ENCODE results near the gene NFASC. TPM values are rescaled to one million over a fixed set of nuclear protein-coding genes. Genes with fewer than 3 reads are reported as not detected.
A peak's percentile ranks its signal among the peaks of the same experiment; 100 is the strongest.

Gene NFASC
- total and polyA plus RNA-seq, 4 donors, result 51.4 to 173 (median 113) TPM

DNA sequence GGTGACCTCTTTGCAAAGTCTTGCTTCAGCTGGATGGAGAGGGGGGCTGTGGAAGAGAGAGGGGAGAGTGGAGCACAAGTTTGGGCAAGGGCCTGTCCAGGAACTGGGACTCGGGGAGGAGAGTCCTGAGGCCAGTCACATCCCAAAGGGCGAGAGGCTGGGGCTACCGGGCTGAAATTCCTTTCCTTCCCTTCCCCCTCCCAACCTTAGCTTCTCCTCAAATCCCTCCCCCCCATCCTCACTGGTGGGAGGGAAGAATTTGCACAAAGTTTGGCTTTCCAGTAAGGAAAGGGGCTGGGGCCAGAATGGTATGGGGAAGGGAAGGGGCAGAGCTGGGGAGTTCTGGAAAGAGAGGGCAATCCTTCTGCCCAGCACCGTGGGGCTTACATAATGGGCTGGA lies 173.2 kb downstream of the NFASC start:
- peak overlapping the region; percentile 36 for H3K4me3 ChIP-seq (ENCODE audit: low read depth, low read length)
- H3K36me3 ChIP-seq (ENCODE audit: control insufficient read depth, insufficient read depth, low read length), result no peaks in the 10 kb centered on the region
- peaks cover 62% of the 10 kb centered on the region for H3K4me1 ChIP-seq (ENCODE audit: control insufficient read depth, insufficient read depth, low read length)
- H3K27me3 ChIP-seq (ENCODE audit: control insufficient read depth, insufficient read depth, low read length), result peaks cover 10% of the 10 kb centered on the region
- DNase-seq (ENCODE audit: low read depth in 4 of 6, low spot score in 6 of 6), result no peak
- 20% methylated on average over 1 of the region's 4 CpGs for WGBS (ENCODE audit: insufficient coverage)
- no peak overlapping the region for H3K27ac ChIP-seq (ENCODE audit: low read depth, low read length)
- H3K9me3 ChIP-seq (ENCODE audit: control insufficient read depth, insufficient read depth, low read length), result no peaks in the 10 kb centered on the region

DNA sequence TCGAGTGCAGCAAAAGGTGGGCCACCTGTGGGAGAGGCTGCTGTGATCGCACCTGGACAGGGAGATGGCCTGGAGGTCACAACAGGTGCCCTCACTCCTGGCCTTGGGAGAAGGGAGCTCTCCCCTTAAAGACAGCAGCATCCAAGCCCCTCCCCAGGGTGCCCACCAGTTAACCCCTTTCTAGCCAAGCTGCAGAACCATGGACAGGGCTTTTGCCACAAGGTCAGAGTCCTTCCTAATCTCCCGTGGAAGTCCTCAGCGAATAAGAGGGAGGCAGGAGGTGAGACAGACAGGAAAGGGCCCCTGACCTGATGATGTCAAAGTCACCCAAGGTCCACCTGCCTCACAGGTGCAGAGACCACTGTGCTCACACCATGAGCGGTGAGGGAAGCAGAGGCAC lies 174.1 kb downstream of the NFASC start:
- WGBS (ENCODE audit: insufficient coverage), result 26% methylated on average over 5 of the region's 5 CpGs
- Histone ChIP-seq H3K9me3 (ENCODE audit: control insufficient read depth, insufficient read depth, low read length) (no peaks in the 10 kb centered on the region), H3K27me3 (ENCODE audit: control insufficient read depth, insufficient read depth, low read length) (peaks cover 10% of the 10 kb centered on the region), H3K27ac (ENCODE audit: low read depth, low read length) (no peak overlapping the region), H3K36me3 (ENCODE audit: control insufficient read depth, insufficient read depth, low read length) (no peaks in the 10 kb centered on the region), H3K4me1 (ENCODE audit: control insufficient read depth, insufficient read depth, low read length) (peaks cover 71% of the 10 kb centered on the region), H3K4me3 (ENCODE audit: low read depth, low read length) (no peak overlapping the region)
- no peak for DNase-seq (ENCODE audit: low read depth in 4 of 6, low spot score in 6 of 6)

DNA sequence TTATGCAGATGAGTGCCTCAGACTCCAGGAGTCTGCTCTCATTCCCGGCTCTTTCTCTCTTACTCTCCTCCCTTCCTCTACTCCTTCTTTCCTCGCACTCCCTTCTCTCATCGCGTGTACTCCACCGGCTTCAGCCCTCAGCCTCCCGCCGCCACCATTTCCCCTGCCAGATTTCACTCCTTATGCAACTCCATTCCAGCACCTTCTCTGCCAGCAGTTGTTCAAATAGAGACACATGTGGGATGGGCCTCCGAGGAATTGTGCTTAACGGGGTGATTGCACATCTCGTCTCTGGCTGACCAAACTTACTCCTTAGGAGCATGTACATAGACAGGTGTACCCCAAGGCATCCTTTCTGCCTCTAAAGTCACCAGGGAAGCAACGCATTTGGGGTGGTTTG lies 174.5 kb downstream of the NFASC start:
- no peak overlapping the region for H3K27ac ChIP-seq (ENCODE audit: low read depth, low read length)

DNA sequence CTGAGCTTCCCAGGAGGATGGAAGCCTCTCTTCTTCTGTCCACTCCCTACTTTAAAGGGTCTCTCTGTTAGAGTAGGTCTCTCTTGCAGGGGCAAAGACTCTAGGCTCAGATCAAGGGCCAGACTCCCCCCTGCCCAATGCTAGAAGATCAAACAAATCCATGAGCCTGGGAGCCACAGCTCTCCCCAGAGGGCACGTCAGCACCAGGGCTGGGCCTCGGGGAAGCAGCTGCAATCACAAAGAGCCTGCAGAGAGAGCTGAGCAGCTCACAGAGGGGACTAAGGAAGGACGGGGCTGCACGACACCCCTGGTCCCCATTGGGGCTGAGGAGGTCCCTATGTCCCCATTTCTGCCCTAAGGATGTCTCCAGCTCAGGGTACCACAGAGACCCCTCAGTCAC lies 176.2 kb downstream of the NFASC start:
- DNase-seq (ENCODE audit: low read depth in 4 of 6, low spot score in 6 of 6), result no peak
- Histone ChIP-seq H3K4me1 (ENCODE audit: control insufficient read depth, insufficient read depth, low read length) (peaks cover 72% of the 10 kb centered on the region), H3K4me3 (ENCODE audit: low read depth, low read length) (no peak overlapping the region), H3K27ac (ENCODE audit: low read depth, low read length) (peak overlapping the region; percentile 49), H3K27me3 (ENCODE audit: control insufficient read depth, insufficient read depth, low read length) (peaks cover 10% of the 10 kb centered on the region), H3K9me3 (ENCODE audit: control insufficient read depth, insufficient read depth, low read length) (no peaks in the 10 kb centered on the region), H3K36me3 (ENCODE audit: control insufficient read depth, insufficient read depth, low read length) (no peaks in the 10 kb centered on the region)
- WGBS (ENCODE audit: insufficient coverage), result 6% methylated on average over 4 of the region's 4 CpGs

More for the DNA sequence above, 174.5 kb downstream of the NFASC start:
- peaks cover 72% of the 10 kb centered on the region for H3K4me1 ChIP-seq (ENCODE audit: control insufficient read depth, insufficient read depth, low read length)
- H3K4me3 ChIP-seq (ENCODE audit: low read depth, low read length), result no peak overlapping the region
- DNase-seq (ENCODE audit: low read depth in 4 of 6, low spot score in 6 of 6), result peak in 1 of 6 donors; percentile 41
- H3K27me3 ChIP-seq (ENCODE audit: control insufficient read depth, insufficient read depth, low read length), result peaks cover 10% of the 10 kb centered on the region
- 29% methylated on average over 10 of the region's 11 CpGs for WGBS (ENCODE audit: insufficient coverage)
- H3K36me3 ChIP-seq (ENCODE audit: control insufficient read depth, insufficient read depth, low read length), result no peaks in the 10 kb centered on the region
- H3K9me3 ChIP-seq (ENCODE audit: control insufficient read depth, insufficient read depth, low read length), result no peaks in the 10 kb centered on the region

DNA sequence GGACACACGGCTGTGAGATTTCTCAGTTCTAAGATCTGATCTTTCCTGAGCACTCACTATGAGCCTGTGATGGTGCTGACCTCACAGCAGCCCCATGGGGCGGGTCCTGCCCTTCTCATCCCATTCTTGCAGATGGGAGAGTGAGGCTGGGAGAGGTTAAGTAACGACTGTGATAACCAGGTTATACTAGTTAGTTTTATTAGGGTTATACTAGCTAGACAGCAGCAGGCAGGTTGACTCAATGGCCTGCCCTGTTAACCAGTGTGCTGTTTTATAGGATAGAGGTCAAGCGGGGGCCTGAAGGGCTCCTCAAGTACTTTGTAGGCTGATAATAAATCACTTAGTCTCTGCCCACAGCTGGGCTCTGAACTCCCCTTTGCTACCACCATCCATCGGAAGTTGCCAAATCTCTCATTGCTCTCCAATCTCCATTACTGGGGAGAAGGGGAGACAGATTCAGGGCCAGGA lies 177.1 kb downstream of the NFASC start:
- WGBS (ENCODE audit: insufficient coverage), result 54% methylated on average over 3 of the region's 5 CpGs
- H3K27ac ChIP-seq (ENCODE audit: low read depth, low read length), result no peak overlapping the region
- H3K36me3 ChIP-seq (ENCODE audit: control insufficient read depth, insufficient read depth, low read length), result peaks cover 3% of the 10 kb centered on the region
- H3K4me1 ChIP-seq (ENCODE audit: control insufficient read depth, insufficient read depth, low read length), result peaks cover 72% of the 10 kb centered on the region
- no peaks in the 10 kb centered on the region for H3K9me3 ChIP-seq (ENCODE audit: control insufficient read depth, insufficient read depth, low read length)
- peaks cover 8% of the 10 kb centered on the region for H3K27me3 ChIP-seq (ENCODE audit: control insufficient read depth, insufficient read depth, low read length)
- DNase-seq (ENCODE audit: low read depth in 4 of 6, low spot score in 6 of 6), result no peak
- no peak overlapping the region for H3K4me3 ChIP-seq (ENCODE audit: low read depth, low read length)

DNA sequence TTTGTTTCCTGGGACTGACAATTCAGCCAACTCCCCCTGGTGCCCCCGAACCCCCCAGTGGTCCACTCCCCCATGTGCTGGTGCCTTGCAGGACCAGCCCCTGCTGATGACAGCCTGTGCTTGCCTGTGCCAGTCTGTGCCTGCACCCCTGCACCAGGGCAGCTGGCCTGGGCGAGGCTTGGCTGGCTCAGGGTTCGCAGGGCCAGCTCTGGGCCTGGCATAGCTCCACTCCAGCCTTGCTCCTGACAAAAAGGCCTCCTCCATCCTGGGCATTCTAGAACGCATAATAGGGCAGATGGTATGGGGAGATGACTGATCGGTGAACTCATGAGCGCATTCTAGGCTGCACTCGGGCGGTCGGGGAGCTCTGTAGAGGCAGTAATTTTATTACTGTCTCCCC lies 177.7 kb downstream of the NFASC start:
- Histone ChIP-seq H3K4me3 (ENCODE audit: low read depth, low read length) (no peak overlapping the region), H3K9me3 (ENCODE audit: control insufficient read depth, insufficient read depth, low read length) (no peaks in the 10 kb centered on the region), H3K27ac (ENCODE audit: low read depth, low read length) (no peak overlapping the region), H3K4me1 (ENCODE audit: control insufficient read depth, insufficient read depth, low read length) (peaks cover 70% of the 10 kb centered on the region), H3K27me3 (ENCODE audit: control insufficient read depth, insufficient read depth, low read length) (peaks cover 8% of the 10 kb centered on the region), H3K36me3 (ENCODE audit: control insufficient read depth, insufficient read depth, low read length) (peaks cover 6% of the 10 kb centered on the region)
- DNase-seq (ENCODE audit: low read depth in 4 of 6, low spot score in 6 of 6), result peak in 2 of 6 donors; percentile 56 to 64
- 31% methylated on average over 7 of the region's 9 CpGs for WGBS (ENCODE audit: insufficient coverage)

DNA sequence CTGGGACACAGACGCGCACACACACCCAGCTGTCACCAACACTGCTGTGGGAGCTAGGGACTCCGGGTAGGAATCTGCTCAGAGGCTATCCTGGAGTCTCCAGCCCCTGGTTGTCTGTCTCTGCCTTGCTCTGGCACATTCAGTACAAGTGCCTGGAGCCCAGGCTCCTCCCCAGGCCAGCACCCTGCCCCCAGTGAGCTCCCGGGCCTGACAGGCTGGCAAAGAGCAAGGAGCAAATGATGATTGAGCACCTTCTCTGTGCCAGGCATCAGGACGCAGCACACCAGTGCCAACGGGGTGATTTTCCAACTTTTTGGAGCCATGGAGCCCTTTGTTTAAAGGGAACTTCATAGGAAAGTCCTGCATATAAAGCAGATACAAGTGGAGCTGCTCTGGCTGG lies 178.8 kb downstream of the NFASC start:
- Histone ChIP-seq H3K27me3 (ENCODE audit: control insufficient read depth, insufficient read depth, low read length) (peaks cover 5% of the 10 kb centered on the region), H3K36me3 (ENCODE audit: control insufficient read depth, insufficient read depth, low read length) (peaks cover 14% of the 10 kb centered on the region), H3K27ac (ENCODE audit: low read depth, low read length) (no peak overlapping the region), H3K9me3 (ENCODE audit: control insufficient read depth, insufficient read depth, low read length) (no peaks in the 10 kb centered on the region), H3K4me1 (ENCODE audit: control insufficient read depth, insufficient read depth, low read length) (peaks cover 59% of the 10 kb centered on the region), H3K4me3 (ENCODE audit: low read depth, low read length) (no peak overlapping the region)
- DNase-seq (ENCODE audit: low read depth in 4 of 6, low spot score in 6 of 6), result no peak
- WGBS (ENCODE audit: insufficient coverage), result 62% methylated on average over 6 of the region's 6 CpGs

DNA sequence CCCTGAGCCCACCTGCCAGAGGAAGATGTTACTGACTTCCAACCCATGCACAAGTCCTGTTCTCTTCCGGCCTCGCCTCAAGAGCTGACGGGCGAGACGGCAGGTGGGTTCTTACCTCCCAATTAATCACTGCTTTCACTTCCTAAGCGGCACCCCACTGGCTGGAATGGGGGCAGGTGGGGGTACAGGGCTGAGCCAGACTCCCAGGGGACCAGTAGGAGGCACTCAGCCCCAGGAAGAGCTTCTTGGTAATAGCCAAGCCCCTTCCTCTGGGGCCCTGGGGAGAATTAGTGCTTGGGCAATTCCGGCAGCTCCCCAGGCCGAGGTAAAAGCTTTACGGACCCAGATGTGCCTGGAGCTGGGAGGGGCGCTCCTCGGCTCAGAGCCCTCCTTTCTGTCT lies 182.0 kb downstream of the NFASC start:
- H3K4me1 ChIP-seq (ENCODE audit: control insufficient read depth, insufficient read depth, low read length), result peaks cover 38% of the 10 kb centered on the region
- no peaks in the 10 kb centered on the region for H3K27me3 ChIP-seq (ENCODE audit: control insufficient read depth, insufficient read depth, low read length)
- WGBS (ENCODE audit: insufficient coverage), result 61% methylated on average over 5 of the region's 11 CpGs
- no peak overlapping the region for H3K4me3 ChIP-seq (ENCODE audit: low read depth, low read length)
- H3K9me3 ChIP-seq (ENCODE audit: control insufficient read depth, insufficient read depth, low read length), result no peaks in the 10 kb centered on the region
- no peak overlapping the region for H3K27ac ChIP-seq (ENCODE audit: low read depth, low read length)
- no peak for DNase-seq (ENCODE audit: low read depth in 4 of 6, low spot score in 6 of 6)
- H3K36me3 ChIP-seq (ENCODE audit: control insufficient read depth, insufficient read depth, low read length), result peaks cover 22% of the 10 kb centered on the region

DNA sequence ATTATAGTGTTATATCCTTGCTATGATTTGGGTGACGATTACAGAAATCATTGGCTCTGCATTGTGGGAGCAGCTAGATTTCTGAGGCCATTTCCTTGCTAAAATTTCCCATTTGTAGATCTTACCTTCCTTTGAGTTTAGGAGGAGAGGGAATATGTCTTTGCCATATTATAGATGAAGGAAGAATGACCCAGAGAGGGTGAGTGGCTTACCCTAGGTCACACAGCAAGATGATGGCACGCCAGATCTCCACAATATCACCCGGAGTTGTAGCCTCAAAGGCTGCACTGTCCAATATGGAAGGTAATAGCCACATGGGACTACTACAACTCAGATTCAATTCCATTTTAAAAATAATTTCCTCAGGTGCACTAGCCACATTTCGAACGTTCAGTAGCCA lies 182.6 kb downstream of the NFASC start:
- H3K4me1 ChIP-seq (ENCODE audit: control insufficient read depth, insufficient read depth, low read length), result peaks cover 32% of the 10 kb centered on the region
- 98% methylated on average over 5 of the region's 5 CpGs for WGBS (ENCODE audit: insufficient coverage)

DNA sequence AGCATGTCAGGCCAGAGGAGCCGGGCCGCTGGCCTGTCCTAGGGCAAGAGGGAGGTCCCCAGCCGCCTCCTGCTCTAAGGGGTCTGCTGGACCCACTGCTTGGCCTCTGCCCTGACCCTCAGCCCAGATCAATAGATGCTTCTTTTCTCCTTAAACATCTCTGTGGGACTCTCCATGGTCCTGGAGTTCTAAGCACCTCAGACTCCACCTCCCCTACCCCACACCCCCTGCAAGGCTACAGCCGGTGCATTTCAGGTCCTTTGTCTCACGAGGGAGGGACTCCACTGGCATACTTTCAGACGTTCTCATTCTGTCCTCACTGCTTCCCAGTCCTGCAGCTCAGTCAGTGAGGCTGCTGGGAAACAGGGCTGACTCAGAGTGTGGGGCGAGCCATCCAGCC lies 183.4 kb downstream of the NFASC start:
- peaks cover 36% of the 10 kb centered on the region for H3K36me3 ChIP-seq (ENCODE audit: control insufficient read depth, insufficient read depth, low read length)
- DNase-seq (ENCODE audit: low read depth in 4 of 6, low spot score in 6 of 6), result no peak
- no peaks in the 10 kb centered on the region for H3K27me3 ChIP-seq (ENCODE audit: control insufficient read depth, insufficient read depth, low read length)
- no peak overlapping the region for H3K4me3 ChIP-seq (ENCODE audit: low read depth, low read length)
- 41% methylated on average over 7 of the region's 7 CpGs for WGBS (ENCODE audit: insufficient coverage)
- no peaks in the 10 kb centered on the region for H3K9me3 ChIP-seq (ENCODE audit: control insufficient read depth, insufficient read depth, low read length)
- H3K27ac ChIP-seq (ENCODE audit: low read depth, low read length), result no peak overlapping the region
- peaks cover 25% of the 10 kb centered on the region for H3K4me1 ChIP-seq (ENCODE audit: control insufficient read depth, insufficient read depth, low read length)

More for the DNA sequence above, 182.6 kb downstream of the NFASC start:
- no peaks in the 10 kb centered on the region for H3K27me3 ChIP-seq (ENCODE audit: control insufficient read depth, insufficient read depth, low read length)
- H3K9me3 ChIP-seq (ENCODE audit: control insufficient read depth, insufficient read depth, low read length), result no peaks in the 10 kb centered on the region
- H3K4me3 ChIP-seq (ENCODE audit: low read depth, low read length), result no peak overlapping the region
- H3K27ac ChIP-seq (ENCODE audit: low read depth, low read length), result no peak overlapping the region
- DNase-seq (ENCODE audit: low read depth in 4 of 6, low spot score in 6 of 6), result no peak
- H3K36me3 ChIP-seq (ENCODE audit: control insufficient read depth, insufficient read depth, low read length), result peaks cover 28% of the 10 kb centered on the region

Measured in spinal cord (tissue), 10 donors.